Fibroblast of skin of left quadriceps (primary cell): ENCODE results near the gene LRRN1.
"Not testable (repeated sequence)": the region's sequence is repeated elsewhere in the genome, so short reads cannot be mapped to it uniquely, and the experiment has no call there.

Experiments used
- DNase-seq, 2 experiments: peaks; one replicate each; pipeline ENCODE4 v3.0.0-alpha.2; 2013; ENCODE audit warnings: low read depth in 2 of 2

The LRRN1 gene

GRCh38 chr3:3813013-3813412 is 13.8 kb downstream of the LRRN1 start:
- DNase-seq: no peak

DNA sequence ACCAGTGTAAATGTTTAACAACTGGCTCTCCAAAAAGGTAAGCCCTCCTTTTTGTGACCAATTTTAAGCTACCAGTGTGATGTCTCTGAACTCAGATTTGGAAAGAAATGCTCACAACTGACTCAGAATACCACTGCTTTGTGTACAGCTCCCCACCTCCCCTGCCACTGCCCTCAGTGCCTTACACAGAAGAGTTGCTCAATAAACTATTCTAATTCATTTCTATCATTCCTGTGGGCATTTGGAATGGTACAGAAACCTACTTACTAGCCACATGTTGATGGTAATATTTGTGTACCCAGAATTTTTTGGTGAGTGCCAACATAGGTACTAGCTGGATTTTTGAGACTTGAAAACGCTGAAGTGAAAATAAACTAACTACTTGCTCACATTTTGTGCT is 16.0 kb downstream of the LRRN1 start:
- no peak for DNase-seq

- no peak for DNase-seq
Observed at GRCh38 chr3:3816034-3816433, 16.8 kb downstream of the LRRN1 start.

DNA sequence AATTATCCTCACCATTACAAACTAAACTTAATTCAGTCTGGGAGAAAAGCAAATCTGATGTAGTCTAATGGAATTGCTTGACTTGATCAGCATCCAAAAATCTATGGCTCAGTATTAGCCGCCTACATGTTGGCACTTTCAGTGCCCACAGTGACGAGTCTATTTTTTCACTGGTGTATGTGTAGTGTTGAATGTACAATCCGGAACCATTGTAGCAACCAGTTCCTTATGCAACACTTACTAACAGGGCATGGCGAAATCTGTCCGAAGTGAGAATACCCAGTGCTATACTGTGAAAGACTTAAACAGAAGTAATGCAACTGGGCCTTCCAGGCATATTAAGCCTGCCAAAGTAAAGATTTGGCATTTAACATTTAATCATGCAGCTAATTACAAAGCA is 18.6 kb downstream of the LRRN1 start:
- no peak for DNase-seq

DNA sequence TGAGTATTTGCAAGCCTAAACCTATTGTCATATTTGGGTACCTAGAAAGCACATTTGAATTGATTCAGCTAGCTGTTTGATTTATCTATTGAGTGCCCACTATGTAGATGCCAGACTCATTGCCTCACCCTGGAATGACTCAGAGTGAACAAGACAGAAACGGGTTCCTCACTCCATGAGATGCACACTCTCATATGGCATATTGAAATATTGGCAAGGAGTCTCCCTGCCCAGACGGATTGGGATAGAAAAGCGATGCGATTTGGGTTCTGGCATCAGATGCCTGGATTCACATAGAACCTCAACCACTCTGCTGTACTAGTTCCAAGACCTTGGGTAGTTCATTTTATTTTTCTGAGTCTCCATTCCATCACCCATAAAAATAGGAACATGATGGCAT is 22.5 kb downstream of the LRRN1 start:
- DNase-seq: no peak

DNA sequence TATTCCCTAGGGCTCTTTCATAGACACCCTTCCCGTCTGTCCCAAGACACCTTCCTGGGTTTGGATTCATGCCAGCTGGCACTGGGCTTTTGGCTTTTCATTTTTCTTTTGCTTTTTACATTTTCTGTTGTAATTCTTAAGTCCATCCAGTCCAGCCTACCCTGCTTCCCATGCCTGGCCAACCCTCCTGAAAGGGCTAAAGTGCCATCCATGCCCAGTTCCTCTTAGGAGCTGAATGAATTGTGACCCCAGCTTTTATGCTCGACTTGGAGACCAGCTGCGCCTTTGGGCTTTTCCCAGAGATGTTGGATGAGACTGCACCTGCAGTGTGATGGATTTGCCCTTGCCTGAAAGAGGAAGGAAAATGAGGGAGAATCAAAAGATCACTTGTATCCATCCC is 25.8 kb downstream of the LRRN1 start:
- DNase-seq: no peak

GRCh38 chr3:3826521-3826920 is 27.3 kb downstream of the LRRN1 start:
- DNase-seq: no peak

GRCh38 chr3:3827111-3827510 is 27.9 kb downstream of the LRRN1 start:
- DNase-seq: no peak

GRCh38 chr3:3828417-3828816 is 29.2 kb downstream of the LRRN1 start:
- DNase-seq: not testable (repeated sequence)

DNA sequence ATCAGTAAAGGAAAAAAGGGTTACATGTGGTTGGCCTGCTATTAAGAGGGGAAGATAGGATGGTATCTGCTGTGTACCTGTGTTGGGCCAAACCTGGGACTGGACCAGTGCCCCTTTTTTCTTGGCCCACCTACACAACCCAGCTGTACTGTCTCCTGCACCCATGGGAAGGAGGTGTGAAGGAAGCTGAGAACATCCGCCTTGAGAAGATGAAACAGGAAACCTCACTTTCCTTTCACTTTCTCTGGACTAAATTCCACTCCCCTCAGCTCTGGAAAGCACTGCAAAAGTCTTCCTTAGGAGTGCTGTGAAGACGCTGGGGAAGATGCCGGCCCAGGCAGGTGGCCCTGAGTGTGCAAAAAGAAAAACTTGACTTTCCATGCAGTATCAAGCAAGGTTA is 37.6 kb downstream of the LRRN1 start:
- no peak for DNase-seq

GRCh38 chr3:3842356-3842755 is 43.1 kb downstream of the LRRN1 start:
- no peak for DNase-seq

DNA sequence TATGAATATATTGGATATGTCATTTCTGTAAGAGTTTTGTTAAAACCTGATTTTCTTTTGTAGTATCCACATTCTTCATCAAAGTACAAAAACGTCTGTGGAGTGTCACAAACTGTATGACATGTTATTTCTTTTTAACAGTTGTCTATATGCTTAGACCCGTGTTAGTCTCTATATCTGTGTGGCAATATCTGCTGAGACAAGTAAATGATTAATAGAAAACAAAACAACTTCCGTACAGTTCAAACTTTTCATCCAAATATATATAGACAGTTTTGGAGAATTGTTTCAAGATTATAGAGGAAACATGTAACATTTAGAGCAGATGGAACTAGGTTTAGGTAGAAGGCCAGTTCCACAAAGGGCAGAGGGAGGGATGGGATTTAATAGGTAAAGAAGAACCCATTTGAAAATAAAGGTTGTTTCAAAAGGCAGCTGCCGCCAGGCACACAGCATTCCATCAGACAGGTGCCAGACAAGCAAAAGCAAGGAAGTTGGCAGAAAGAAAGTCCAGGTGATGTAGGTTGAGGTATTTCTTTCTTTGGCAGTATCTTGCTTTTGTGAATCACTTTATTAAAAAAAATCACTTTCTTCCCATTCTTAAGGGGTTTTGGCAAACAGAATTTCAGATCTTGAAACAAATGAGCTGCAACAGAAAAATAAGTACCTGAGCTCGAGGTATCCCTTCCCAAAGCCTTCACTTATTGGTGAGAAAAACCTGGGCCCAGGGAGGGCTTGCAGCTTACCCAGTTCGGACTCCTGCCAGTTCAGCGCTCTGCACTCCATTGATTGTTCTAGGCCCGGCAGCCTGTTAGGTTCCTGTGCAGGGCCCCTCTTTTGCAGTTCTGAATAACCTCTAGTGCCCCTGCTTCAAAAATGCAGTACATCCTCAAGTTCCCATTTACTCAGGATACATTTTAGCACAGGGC is 49.0 kb downstream of the LRRN1 start:
- no peak for DNase-seq

DNA sequence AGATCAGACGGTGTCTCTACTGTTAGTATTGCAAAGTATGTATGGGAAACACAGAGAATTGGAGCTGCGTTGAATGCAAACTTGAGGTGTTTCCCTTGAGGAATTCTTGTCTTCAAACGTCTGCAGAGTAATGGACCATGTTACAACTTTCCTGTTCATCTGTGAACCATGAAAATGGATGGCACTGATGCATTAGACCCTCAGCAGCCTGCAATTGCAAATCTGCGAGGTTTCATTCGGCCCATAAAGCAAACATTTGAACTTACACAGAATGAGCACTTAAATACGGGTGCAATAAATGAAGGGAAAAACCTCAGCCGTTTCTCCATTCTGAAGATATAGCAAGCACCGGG is 49.7 kb downstream of the LRRN1 start:
- DNase-seq: no peak

DNA sequence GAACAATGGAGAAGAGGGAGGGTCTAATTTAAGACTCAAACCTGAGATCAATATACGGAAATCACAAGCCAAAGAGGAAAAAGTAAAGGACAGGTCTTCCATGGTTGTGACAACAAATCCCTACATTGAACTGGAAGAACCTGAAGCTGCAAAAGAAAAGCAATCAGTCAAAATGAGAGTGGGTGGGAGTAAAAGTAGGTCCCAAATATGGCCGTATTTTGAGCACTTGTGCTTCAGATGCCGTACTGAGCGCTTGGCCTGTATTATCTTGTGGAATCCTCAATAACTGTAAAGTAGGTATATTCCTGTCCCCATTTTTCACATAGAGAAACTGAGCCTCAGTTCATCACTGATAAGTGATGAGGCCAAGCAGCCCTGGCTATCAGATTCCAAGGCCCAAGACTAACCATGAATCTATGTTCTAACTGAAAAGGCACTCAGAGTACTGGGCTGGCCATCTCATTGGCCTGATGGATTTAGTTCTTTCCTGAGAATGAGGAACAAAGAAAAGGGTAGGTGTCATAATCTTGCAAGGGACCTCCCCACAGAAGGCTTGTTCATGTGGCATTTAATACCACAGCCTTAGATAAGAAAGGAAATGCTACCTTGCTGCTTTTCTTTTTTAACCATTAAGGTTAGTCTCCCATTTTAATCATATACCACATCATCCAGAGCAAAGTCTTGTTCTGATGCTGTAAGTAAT is 52.5 kb downstream of the LRRN1 start:
- DNase-seq: no peak

GRCh38 chr3:3853544-3853943 is 54.3 kb downstream of the LRRN1 start:
- DNase-seq: no peak

DNA sequence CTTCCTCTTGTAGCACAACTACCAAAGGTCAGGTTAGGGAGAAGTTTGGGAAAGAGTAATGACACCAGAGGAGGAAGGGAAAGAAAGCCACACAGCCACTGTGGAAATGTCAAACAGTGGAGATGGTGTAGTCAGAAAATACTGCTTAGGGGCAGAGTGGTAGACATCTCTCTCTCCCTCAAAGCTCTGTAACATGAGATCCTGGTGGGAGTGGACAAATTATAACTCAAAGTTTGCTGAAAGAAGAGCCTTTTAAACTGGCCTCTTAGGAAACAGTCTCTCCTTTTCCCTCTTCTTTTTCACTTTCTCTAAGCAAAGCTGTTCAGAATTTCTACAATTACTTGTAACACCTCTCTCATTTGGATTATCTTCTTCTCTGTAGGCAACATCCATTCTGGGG is 55.8 kb downstream of the LRRN1 start:
- DNase-seq: no peak

- DNase-seq: no peak
Observed at GRCh38 chr3:3860235-3860634, 61.0 kb downstream of the LRRN1 start.

- no peak for DNase-seq
Observed at GRCh38 chr3:3862534-3862933, 63.3 kb downstream of the LRRN1 start.

DNA sequence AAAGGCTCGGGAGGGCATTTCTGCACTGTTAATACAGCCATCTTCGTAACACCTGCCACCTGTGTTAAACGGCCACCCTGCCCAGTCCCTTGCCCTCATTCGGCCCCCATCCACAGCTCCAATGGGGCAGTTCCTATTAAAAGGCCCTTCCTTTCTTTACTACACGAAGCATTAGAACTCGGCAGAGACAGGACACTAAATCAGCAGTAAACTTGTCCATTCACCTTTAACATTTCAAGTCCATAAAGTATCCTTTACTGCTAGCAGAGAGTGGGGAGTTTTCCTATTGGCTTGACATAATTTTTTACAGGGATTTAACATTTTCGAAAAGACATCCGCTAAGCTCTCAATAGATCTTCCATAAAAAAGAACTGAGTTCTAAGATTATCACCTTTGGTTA is 76.3 kb downstream of the LRRN1 start:
- no peak for DNase-seq

DNA sequence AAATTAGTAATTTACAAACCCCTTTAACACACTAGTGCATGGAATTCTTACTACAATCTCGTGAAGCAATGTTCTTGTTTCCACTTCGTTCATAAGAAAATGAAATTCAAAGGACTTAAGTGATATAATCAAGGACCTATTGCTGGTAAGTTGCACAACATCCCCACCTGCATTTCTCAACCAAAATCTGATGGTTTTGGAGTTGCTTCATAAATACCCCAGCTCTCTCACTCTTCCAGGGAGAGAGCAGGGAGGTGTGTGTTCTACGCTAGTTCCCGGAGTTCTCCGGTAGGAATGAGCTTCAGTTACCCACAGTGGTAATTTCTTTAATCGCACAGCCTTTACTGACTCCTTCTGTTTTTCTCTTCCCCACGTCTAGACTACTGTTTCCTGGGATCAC is 81.8 kb downstream of the LRRN1 start:
- no peak for DNase-seq

GRCh38 chr3:3887311-3887710 is 88.1 kb downstream of the LRRN1 start:
- not testable (repeated sequence) for DNase-seq

DNA sequence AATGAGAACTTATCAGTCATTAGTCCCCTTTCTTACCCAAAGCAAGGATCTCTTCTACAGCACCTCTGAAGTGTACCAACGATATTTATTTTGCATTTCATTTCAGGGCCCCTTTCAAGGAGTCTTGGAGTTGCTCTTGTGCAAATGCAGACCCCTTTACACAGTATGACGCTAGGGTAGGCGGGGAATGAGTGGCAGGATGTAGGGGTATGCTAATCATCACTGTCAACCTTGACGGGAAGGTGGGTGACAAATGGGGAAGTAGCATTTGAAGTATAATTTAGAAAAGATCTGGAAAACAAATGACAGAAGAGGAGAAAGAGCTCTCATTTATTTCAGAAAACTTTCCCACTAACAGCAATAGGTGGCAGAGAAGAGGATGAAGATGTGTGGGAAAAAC is 94.4 kb downstream of the LRRN1 start:
- DNase-seq: no peak
